DOHH2 (cell line): ENCODE results near the gene SEMA3E.
"Not testable (repeated sequence)": the region's sequence is repeated elsewhere in the genome, so short reads cannot be mapped to it uniquely, and the experiment has no call there.

Experiments used
- H3F3A ChIP-seq: fragments of 200-600 bp; sonication (generic), shearing (Covaris generic); 2 replicates; pipeline ENCODE4 v1.6.0; 2016; ENCODE audit warnings: antibody characterized with exemption, mild to moderate bottlenecking; ENCODE audit not compliant: control insufficient read depth, insufficient read depth
- H3K27ac ChIP-seq: fragments of 200-600 bp; sonication (generic); 2 replicates; pipeline ENCODE4 v1.5.1; 2014; ENCODE audit warnings: low read depth, mild to moderate bottlenecking, low read length, moderate library complexity
- H3K27me3 ChIP-seq: fragments of 200-600 bp; sonication (generic); 2 replicates; pipeline ENCODE4 v1.6.1; 2014; ENCODE audit warnings: mild to moderate bottlenecking, low read length, mixed read lengths; ENCODE audit not compliant: control insufficient read depth
- H3K36me3 ChIP-seq: fragments of 200-600 bp; sonication (generic); 2 replicates; pipeline ENCODE4 v1.6.1; 2014; ENCODE audit warnings: mild to moderate bottlenecking, low read length, moderate library complexity, mixed read lengths; ENCODE audit not compliant: control insufficient read depth
- H3K4me1 ChIP-seq: fragments of 200-600 bp; sonication (generic); 2 replicates; pipeline ENCODE4 v1.6.1; 2014; ENCODE audit warnings: mild to moderate bottlenecking, low read length, mixed read lengths; ENCODE audit not compliant: control insufficient read depth
- H3K4me2 ChIP-seq: fragments of 200-600 bp; sonication (generic); 2 replicates; pipeline ENCODE4 v1.6.0; 2014; ENCODE audit warnings: mild to moderate bottlenecking, low read length, moderate library complexity
- H3K4me3 ChIP-seq: fragments of 200-600 bp; sonication (generic); 2 replicates; pipeline ENCODE4 v1.5.1; 2014; ENCODE audit warnings: mild to moderate bottlenecking, low read length, mixed read lengths
- H3K79me2 ChIP-seq: fragments of 200-600 bp; sonication (generic); 2 replicates; pipeline ENCODE4 v1.6.1; 2014; ENCODE audit warnings: mild to moderate bottlenecking, low read length, mixed read lengths; ENCODE audit not compliant: control insufficient read depth
- H3K9me2 ChIP-seq: fragments of 200-600 bp; sonication (generic); replicated peaks from 2 replicates; pipeline ENCODE4 v1.6.1; 2014; ENCODE audit warnings: mild to moderate bottlenecking, low read length, mixed read lengths; ENCODE audit not compliant: control insufficient read depth
- H3K9me3 ChIP-seq: fragments of 200-600 bp; sonication (generic); 2 replicates; pipeline ENCODE4 v1.6.1; 2014; ENCODE audit warnings: antibody characterized with exemption, low read length, mixed read lengths; ENCODE audit not compliant: control insufficient read depth, insufficient read depth
- H4K20me1 ChIP-seq: fragments of 200-600 bp; sonication (generic); 2 replicates; pipeline ENCODE4 v1.6.0; 2014; ENCODE audit warnings: low read depth, mild to moderate bottlenecking, antibody characterized with exemption, low read length, moderate library complexity; ENCODE audit not compliant: control insufficient read depth, insufficient read depth
- EZH2phosphoT487 ChIP-seq: fragments of 200-600 bp; sonication (generic); IDR thresholded peaks from 2 replicates; pipeline ENCODE4 v1.6.1; 2017; ENCODE audit warnings: borderline replicate concordance, mild to moderate bottlenecking, antibody characterized with exemption, low read length, moderate library complexity, mixed read lengths
- TF ChIP-seq, protein P1 (sequence below): fragments of 200-600 bp; sonication (generic); IDR thresholded peaks from one replicate; pipeline ENCODE4 v1.5.1; 2014; ENCODE audit warnings: antibody characterized with exemption, mild to moderate bottlenecking, low read depth, low read length; ENCODE audit not compliant: poor library complexity, severe bottlenecking

The SEMA3E gene

DNA sequence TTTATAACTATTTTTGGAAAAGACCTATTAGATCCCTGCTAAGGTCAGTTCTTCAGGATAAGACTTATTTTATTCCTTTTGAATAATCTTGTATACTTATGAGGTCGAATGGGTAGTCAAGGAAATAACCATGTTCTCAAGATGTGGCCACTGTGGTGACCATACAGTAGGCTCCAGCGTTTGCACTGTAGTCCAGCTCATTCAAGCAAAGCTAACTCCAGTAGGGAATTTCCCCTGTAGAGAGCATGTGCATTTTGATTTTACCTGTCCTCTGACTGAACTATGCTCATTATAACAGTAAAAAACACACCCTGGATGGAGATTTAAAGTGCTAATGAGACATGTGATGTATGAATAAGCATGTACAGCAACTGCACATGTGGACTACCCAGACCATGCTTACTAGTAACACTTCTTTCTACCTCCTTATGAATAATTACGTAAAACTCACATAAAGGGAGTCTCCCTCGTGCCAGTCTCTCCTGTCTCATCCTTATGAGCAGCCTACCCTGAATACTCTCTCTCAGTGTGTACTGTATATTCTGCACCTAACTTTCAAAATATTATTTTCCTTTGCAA, 32.4 kb upstream of the SEMA3E start:
- TF ChIP-seq EZH2phosphoT487, result no peak
- TF ChIP-seq, protein P1, sequence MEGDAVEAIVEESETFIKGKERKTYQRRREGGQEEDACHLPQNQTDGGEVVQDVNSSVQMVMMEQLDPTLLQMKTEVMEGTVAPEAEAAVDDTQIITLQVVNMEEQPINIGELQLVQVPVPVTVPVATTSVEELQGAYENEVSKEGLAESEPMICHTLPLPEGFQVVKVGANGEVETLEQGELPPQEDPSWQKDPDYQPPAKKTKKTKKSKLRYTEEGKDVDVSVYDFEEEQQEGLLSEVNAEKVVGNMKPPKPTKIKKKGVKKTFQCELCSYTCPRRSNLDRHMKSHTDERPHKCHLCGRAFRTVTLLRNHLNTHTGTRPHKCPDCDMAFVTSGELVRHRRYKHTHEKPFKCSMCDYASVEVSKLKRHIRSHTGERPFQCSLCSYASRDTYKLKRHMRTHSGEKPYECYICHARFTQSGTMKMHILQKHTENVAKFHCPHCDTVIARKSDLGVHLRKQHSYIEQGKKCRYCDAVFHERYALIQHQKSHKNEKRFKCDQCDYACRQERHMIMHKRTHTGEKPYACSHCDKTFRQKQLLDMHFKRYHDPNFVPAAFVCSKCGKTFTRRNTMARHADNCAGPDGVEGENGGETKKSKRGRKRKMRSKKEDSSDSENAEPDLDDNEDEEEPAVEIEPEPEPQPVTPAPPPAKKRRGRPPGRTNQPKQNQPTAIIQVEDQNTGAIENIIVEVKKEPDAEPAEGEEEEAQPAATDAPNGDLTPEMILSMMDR, result no peak
- no peaks in the 10 kb centered on the region for H3F3A ChIP-seq

DNA sequence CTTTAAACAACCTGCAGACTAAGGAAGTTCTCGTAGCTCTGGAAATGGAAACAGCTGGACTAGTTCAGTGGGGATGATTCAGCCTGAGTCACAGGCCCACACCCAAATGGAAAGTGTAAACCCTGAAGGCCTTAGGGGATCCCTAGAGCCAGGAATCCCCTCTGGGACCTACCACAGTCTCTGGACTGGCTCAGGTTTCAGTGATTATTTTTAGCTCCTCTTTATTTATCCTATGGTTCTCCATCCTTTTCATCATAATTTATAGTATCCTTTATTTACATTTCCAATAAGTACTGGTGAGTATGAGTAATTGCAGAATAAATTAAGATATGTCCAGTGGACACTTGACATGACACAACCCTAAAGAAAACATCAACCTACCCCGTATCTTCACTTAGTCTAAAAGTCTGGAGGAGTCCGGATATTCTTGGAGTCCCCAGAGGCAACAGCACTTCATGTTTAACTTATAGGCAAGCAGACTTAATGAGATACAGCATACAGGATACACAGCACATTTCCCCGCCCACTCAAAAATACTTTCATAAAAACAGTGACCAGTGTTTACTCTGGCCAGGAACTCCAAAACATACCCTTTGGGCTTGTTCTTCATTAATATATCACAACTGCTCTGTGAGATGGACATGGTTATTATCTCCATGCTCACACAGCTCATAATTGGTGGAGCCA, 28.4 kb upstream of the SEMA3E start:
- Histone ChIP-seq H3K27me3 (no peaks in the 10 kb centered on the region), H3K4me1 (no peaks in the 10 kb centered on the region), H3F3A (no peaks in the 10 kb centered on the region), H3K9me2 (no peaks in the 10 kb centered on the region), H3K36me3 (no peaks in the 10 kb centered on the region), H4K20me1 (no peaks in the 10 kb centered on the region), H3K4me3 (no peak overlapping the region), H3K9me3 (0 out of 2 replicates have a peak, but pooled peaks cover 3% of the 10 kb centered on the region), H3K4me2 (no peak overlapping the region), H3K79me2 (no peaks in the 10 kb centered on the region), H3K27ac (no peak overlapping the region)
- TF ChIP-seq EZH2phosphoT487, result no peak
- TF ChIP-seq, protein P1, result no peak

More for the DNA sequence above, 32.4 kb upstream of the SEMA3E start:
- Histone ChIP-seq H4K20me1 (no peaks in the 10 kb centered on the region), H3K27me3 (no peaks in the 10 kb centered on the region), H3K79me2 (no peaks in the 10 kb centered on the region), H3K4me2 (no peak overlapping the region), H3K9me3 (no peaks in the 10 kb centered on the region), H3K9me2 (no peaks in the 10 kb centered on the region), H3K36me3 (no peaks in the 10 kb centered on the region), H3K27ac (no peak overlapping the region), H3K4me3 (no peak overlapping the region), H3K4me1 (no peaks in the 10 kb centered on the region)

DNA sequence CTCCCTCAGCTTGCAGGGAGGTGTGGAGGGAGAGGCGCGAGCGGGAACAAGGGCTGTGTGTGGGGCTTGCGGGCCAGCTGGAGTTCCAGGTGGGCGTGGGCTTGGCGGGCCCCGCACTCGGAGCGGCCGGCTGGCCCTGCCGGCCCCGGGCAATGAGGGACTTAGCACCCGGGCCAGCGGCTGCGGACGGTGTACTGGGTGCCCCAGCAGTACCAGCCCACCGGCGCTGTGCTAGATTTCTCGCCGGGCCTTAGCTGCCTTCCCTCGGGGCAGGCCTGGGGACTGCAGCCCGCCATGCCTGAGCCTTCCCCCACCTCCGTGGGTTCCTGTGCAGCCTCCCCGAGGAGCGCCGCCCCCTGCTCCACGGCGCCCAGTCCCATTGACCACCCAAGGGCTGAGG, 24.4 kb upstream of the SEMA3E start:
- not testable (repeated sequence) for H3K36me3 ChIP-seq, H3K4me2 ChIP-seq, H3K27me3 ChIP-seq, H4K20me1 ChIP-seq, H3K4me3 ChIP-seq, H3K27ac ChIP-seq, H3K4me1 ChIP-seq, H3F3A ChIP-seq, H3K9me2 ChIP-seq, H3K79me2 ChIP-seq, H3K9me3 ChIP-seq

DNA sequence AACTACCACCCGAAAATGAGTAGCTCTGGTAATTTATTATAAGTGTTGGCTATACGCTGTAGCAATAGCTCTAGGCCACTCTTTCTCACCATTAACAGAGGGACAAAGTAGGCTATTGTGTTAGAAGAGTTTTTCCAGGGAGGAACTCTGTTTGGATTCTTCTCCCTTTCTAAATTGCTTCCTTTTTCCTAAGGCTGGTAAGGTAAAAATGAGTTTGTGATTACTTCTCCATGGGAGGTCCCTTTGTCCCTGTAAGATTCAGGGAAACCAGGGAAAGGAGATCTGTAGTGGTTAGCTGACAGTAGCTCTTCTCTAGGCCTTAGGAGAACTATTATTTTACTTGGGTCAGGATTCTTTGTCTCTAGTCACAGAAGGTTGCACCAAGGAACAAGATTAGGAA, 23.2 kb upstream of the SEMA3E start:
- no peaks in the 10 kb centered on the region for H3F3A ChIP-seq
- H3K4me1 ChIP-seq, result no peaks in the 10 kb centered on the region
- 0 out of 2 replicates have a peak, but pooled peaks cover 3% of the 10 kb centered on the region for H3K9me3 ChIP-seq
- no peak overlapping the region for H3K27ac ChIP-seq
- no peaks in the 10 kb centered on the region for H3K27me3 ChIP-seq
- H3K4me3 ChIP-seq, result no peak overlapping the region
- H4K20me1 ChIP-seq, result no peaks in the 10 kb centered on the region
- H3K9me2 ChIP-seq, result no peaks in the 10 kb centered on the region
- no peaks in the 10 kb centered on the region for H3K79me2 ChIP-seq
- no peak overlapping the region for H3K4me2 ChIP-seq
- H3K36me3 ChIP-seq, result no peaks in the 10 kb centered on the region
- TF ChIP-seq EZH2phosphoT487, result no peak
- TF ChIP-seq, protein P1, result no peak
